ENCODE data around the gene INPP5J.

Gene INPP5J

DNA sequence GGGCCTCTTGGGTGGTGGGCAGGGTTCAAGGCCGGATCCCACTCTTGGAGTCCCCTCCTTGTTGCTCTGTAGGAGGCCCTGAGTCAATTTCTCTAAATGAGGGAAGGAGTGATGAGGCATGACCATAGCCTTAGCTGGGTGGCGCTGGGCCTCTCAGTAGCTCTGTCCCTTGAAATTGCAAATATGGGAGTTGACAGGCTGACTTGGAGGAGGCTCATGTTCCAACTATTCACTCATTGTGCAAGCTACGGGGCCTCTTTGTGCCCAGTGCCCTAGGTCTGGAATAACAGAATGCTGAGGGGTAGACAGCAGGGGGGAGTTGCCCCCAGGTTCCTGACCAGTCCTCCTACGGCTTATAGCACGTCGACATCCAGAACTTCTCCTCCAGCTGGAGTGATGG, 23.4 kb upstream of the INPP5J start:
- Histone ChIP-seq H3K27ac (ENCODE audit: low read depth, low read length) (peak overlapping the region; percentile 100), H3K36me3 (ENCODE audit: control insufficient read depth, insufficient read depth, low read length) (peaks cover 43% of the 10 kb centered on the region), H3K4me1 (ENCODE audit: control insufficient read depth, insufficient read depth, low read length) (peaks cover 72% of the 10 kb centered on the region), H3K4me3 (ENCODE audit: low read length) (no peak overlapping the region), H3K27me3 (ENCODE audit: control insufficient read depth, insufficient read depth, low read length) (no peaks in the 10 kb centered on the region), H3K9ac (ENCODE audit: low read length) (no peak overlapping the region)

GRCh38 chr22:31099841-31100761, 22.7 kb upstream of the INPP5J start:
- Histone ChIP-seq H3K36me3 (ENCODE audit: control insufficient read depth, insufficient read depth, low read length) (peaks cover 42% of the 10 kb centered on the region), H3K27me3 (ENCODE audit: control insufficient read depth, insufficient read depth, low read length) (no peaks in the 10 kb centered on the region), H3K9ac (ENCODE audit: low read length) (no peak overlapping the region), H3K4me3 (ENCODE audit: low read length) (no peak overlapping the region), H3K27ac (ENCODE audit: low read depth, low read length) (peak overlapping the region; percentile 100), H3K4me1 (ENCODE audit: control insufficient read depth, insufficient read depth, low read length) (peaks cover 72% of the 10 kb centered on the region)

GRCh38 chr22:31100762-31101525, 21.8 kb upstream of the INPP5J start:
- peak overlapping the region; percentile 100 for H3K27ac ChIP-seq (ENCODE audit: low read depth, low read length)
- peaks cover 34% of the 10 kb centered on the region for H3K36me3 ChIP-seq (ENCODE audit: control insufficient read depth, insufficient read depth, low read length)
- H3K4me1 ChIP-seq (ENCODE audit: control insufficient read depth, insufficient read depth, low read length): peaks cover 70% of the 10 kb centered on the region
- H3K27me3 ChIP-seq (ENCODE audit: control insufficient read depth, insufficient read depth, low read length): no peaks in the 10 kb centered on the region
- H3K9ac ChIP-seq (ENCODE audit: low read length): no peak overlapping the region
- no peak overlapping the region for H3K4me3 ChIP-seq (ENCODE audit: low read length)

DNA sequence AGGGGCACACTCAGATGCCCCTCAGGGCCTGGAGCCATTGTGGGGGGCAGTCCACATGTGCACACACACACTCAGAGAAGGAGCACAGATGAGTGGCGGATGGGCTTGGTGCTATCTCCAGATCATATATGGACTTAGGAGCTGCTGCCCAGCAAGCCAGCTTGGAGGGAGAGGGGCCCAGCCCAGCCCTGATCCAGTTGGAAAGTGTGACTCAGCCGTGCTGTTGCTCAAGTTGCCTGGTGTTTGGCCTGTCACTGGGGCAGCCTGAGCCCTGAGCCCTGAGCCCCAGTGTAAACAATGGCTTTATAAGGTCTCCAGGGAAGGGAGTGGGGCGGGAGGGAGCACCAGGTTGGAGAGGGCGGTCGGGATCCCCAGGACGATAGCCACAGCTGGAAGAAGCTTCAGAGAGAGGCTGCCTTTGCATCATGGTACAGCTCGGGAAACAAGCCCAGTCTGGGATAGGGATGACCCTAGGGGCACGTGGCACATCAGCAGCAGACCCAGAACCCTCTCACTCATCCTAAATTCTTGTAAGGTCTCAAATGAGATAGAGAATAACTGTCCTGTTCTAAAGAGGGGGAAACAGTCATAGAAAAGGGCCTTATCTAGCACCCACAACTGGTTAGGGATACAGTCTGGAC, 20.2 kb upstream of the INPP5J start:
- Histone ChIP-seq H3K36me3 (ENCODE audit: control insufficient read depth, insufficient read depth, low read length) (peaks cover 23% of the 10 kb centered on the region), H3K4me3 (ENCODE audit: low read length) (no peak overlapping the region)

GRCh38 chr22:31103111-31103510, 19.7 kb upstream of the INPP5J start:
- peaks cover 19% of the 10 kb centered on the region for H3K36me3 ChIP-seq (ENCODE audit: control insufficient read depth, insufficient read depth, low read length)
- no peak overlapping the region for H3K4me3 ChIP-seq (ENCODE audit: low read length)
- H3K9ac ChIP-seq (ENCODE audit: low read length): no peak overlapping the region
- peak overlapping the region; percentile 100 for H3K27ac ChIP-seq (ENCODE audit: low read depth, low read length)
- H3K4me1 ChIP-seq (ENCODE audit: control insufficient read depth, insufficient read depth, low read length): peaks cover 57% of the 10 kb centered on the region
- no peaks in the 10 kb centered on the region for H3K27me3 ChIP-seq (ENCODE audit: control insufficient read depth, insufficient read depth, low read length)

More for the DNA sequence above, 20.2 kb upstream of the INPP5J start:
- no peaks in the 10 kb centered on the region for H3K27me3 ChIP-seq (ENCODE audit: control insufficient read depth, insufficient read depth, low read length)
- H3K9ac ChIP-seq (ENCODE audit: low read length): no peak overlapping the region
- peak overlapping the region; percentile 100 for H3K27ac ChIP-seq (ENCODE audit: low read depth, low read length)
- H3K4me1 ChIP-seq (ENCODE audit: control insufficient read depth, insufficient read depth, low read length): peaks cover 58% of the 10 kb centered on the region

GRCh38 chr22:31103899-31104694, 18.7 kb upstream of the INPP5J start:
- H3K4me1 ChIP-seq (ENCODE audit: control insufficient read depth, insufficient read depth, low read length): peaks cover 50% of the 10 kb centered on the region
- H3K27ac ChIP-seq (ENCODE audit: low read depth, low read length): peak overlapping the region; percentile 100
- no peaks in the 10 kb centered on the region for H3K27me3 ChIP-seq (ENCODE audit: control insufficient read depth, insufficient read depth, low read length)
- H3K36me3 ChIP-seq (ENCODE audit: control insufficient read depth, insufficient read depth, low read length): peaks cover 19% of the 10 kb centered on the region
- H3K9ac ChIP-seq (ENCODE audit: low read length): no peak overlapping the region
- H3K4me3 ChIP-seq (ENCODE audit: low read length): no peak overlapping the region

DNA sequence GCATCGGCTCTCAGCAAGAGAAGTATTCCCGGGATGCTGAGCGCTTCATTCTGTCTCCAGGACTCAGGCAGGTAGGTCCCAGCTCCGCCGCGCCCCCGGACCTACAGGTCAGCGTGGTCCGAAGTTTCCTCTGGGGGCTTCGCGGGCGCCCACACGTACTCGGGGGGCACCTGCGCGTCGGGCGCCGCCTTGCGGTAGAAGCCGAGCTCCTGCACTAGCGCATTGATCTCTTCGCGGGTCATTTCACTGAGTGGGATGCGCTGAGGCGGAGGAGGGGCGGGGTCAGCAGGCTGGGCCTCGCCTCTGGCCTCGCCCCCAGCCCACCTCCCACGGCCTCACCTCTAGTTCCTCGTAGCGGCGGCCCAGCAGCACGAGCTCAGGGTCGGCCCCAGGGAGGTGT, 17.9 kb upstream of the INPP5J start:
- peaks cover 43% of the 10 kb centered on the region for H3K4me1 ChIP-seq (ENCODE audit: control insufficient read depth, insufficient read depth, low read length)
- H3K9ac ChIP-seq (ENCODE audit: low read length): no peak overlapping the region
- no peaks in the 10 kb centered on the region for H3K27me3 ChIP-seq (ENCODE audit: control insufficient read depth, insufficient read depth, low read length)
- peak overlapping the region; percentile 82 for H3K4me3 ChIP-seq (ENCODE audit: low read length)
- H3K36me3 ChIP-seq (ENCODE audit: control insufficient read depth, insufficient read depth, low read length): peaks cover 12% of the 10 kb centered on the region
- peak overlapping the region; percentile 100 for H3K27ac ChIP-seq (ENCODE audit: low read depth, low read length)

GRCh38 chr22:31105282-31105929, 17.4 kb upstream of the INPP5J start:
- Histone ChIP-seq H3K4me3 (ENCODE audit: low read length) (peak overlapping the region; percentile 82), H3K9ac (ENCODE audit: low read length) (peak overlapping the region; percentile 35)

GRCh38 chr22:31106001-31106571, 16.7 kb upstream of the INPP5J start:
- Histone ChIP-seq H3K4me3 (ENCODE audit: low read length) (peak overlapping the region; percentile 82), H3K27ac (ENCODE audit: low read depth, low read length) (peak overlapping the region; percentile 100), H3K9ac (ENCODE audit: low read length) (peak overlapping the region; percentile 47), H3K4me1 (ENCODE audit: control insufficient read depth, insufficient read depth, low read length) (peaks cover 37% of the 10 kb centered on the region), H3K27me3 (ENCODE audit: control insufficient read depth, insufficient read depth, low read length) (no peaks in the 10 kb centered on the region), H3K36me3 (ENCODE audit: control insufficient read depth, insufficient read depth, low read length) (peaks cover 4% of the 10 kb centered on the region)

More at GRCh38 chr22:31105282-31105929, 17.4 kb upstream of the INPP5J start:
- Histone ChIP-seq H3K4me1 (ENCODE audit: control insufficient read depth, insufficient read depth, low read length) (peaks cover 40% of the 10 kb centered on the region), H3K27me3 (ENCODE audit: control insufficient read depth, insufficient read depth, low read length) (no peaks in the 10 kb centered on the region), H3K27ac (ENCODE audit: low read depth, low read length) (peak overlapping the region; percentile 100), H3K36me3 (ENCODE audit: control insufficient read depth, insufficient read depth, low read length) (peaks cover 7% of the 10 kb centered on the region)

GRCh38 chr22:31106731-31107177, 16.0 kb upstream of the INPP5J start:
- Histone ChIP-seq H3K36me3 (ENCODE audit: control insufficient read depth, insufficient read depth, low read length) (peaks cover 2% of the 10 kb centered on the region), H3K4me1 (ENCODE audit: control insufficient read depth, insufficient read depth, low read length) (peaks cover 33% of the 10 kb centered on the region), H3K9ac (ENCODE audit: low read length) (peak overlapping the region; percentile 86), H3K4me3 (ENCODE audit: low read length) (peak overlapping the region; percentile 82), H3K27ac (ENCODE audit: low read depth, low read length) (peak overlapping the region; percentile 100), H3K27me3 (ENCODE audit: control insufficient read depth, insufficient read depth, low read length) (no peaks in the 10 kb centered on the region)
